Endothelial cell of umbilical vein (primary cell): ENCODE measurements around the gene NOTCH2. TPM values are rescaled to one million over a fixed set of nuclear protein-coding genes. Genes with fewer than 3 reads are reported as not detected.
"Not testable (repeated sequence)": the region's sequence is repeated elsewhere in the genome, so short reads cannot be mapped to it uniquely, and the experiment has no call there.

Source experiments
- BruUV-seq: library from RNA; stranded (reverse); fragments of 400-500 nt; replicated peaks from 2 replicates; lab custom pipeline; 2021; lab: Mats Ljungman, UMichigan
- CTCF ChIA-PET: fragments of 300-600, 350-600 bp; sonication (Branson Sonifier 250); formaldehyde crosslinking; loops from one replicate; lab custom pipeline; 2021; ENCODE audit warnings: antibody characterized with exemption, inconsistent platforms; lab: Charles Lee
- POLR2A ChIA-PET: fragments of 300-600, 350-600 bp; sonication (Branson Sonifier 250); formaldehyde crosslinking; loops from one replicate; lab custom pipeline; 2021; ENCODE audit warnings: antibody characterized with exemption, inconsistent platforms; lab: Charles Lee
- DNase-seq: peaks from one replicate; pipeline ENCODE4 v3.0.0-alpha.2; 2011; ENCODE audit warnings: low read depth, low spot score
- FAIRE-seq: peaks from 2 replicates; lab custom pipeline; 2011; peaks lifted over from hg19 to GRCh38; lab: Jason Lieb, UNC
- H2AFZ ChIP-seq: 2 replicates; pipeline ENCODE4 v1.6.0; 2012; ENCODE audit warnings: low read depth, low read length, control low read depth, inconsistent platforms
- H3K27ac ChIP-seq: 2 replicates; pipeline ENCODE4 v1.5.1; 2011; ENCODE audit warnings: low read depth, mild to moderate bottlenecking, control low read depth, low read length, moderate library complexity; ENCODE audit not compliant: insufficient read depth
- H3K27me3 ChIP-seq, 2 experiments: 2 replicates each; pipeline versions ENCODE4 v1.6.0 to v1.6.1; 2011; ENCODE audit warnings: low read length in 2 of 2, mixed read lengths in 1 of 2; ENCODE audit not compliant: control insufficient read depth in 2 of 2, insufficient read depth in 2 of 2
- H3K36me3 ChIP-seq, 2 experiments: 2 replicates in 1 of 2; 3 replicates in 1 of 2; pipeline ENCODE4 v1.5.1; 2011; ENCODE audit warnings: low read length in 2 of 2, mild to moderate bottlenecking in 1 of 2, moderate library complexity in 1 of 2; ENCODE audit not compliant: control insufficient read depth in 2 of 2, insufficient read depth in 2 of 2; ENCODE audit errors: extremely low read depth in 1 of 2
- H3K4me1 ChIP-seq: 3 replicates; pipeline ENCODE4 v1.5.1; 2011; ENCODE audit warnings: mild to moderate bottlenecking, low read length; ENCODE audit not compliant: control insufficient read depth, insufficient read depth; ENCODE audit errors: extremely low read depth
- H3K4me2 ChIP-seq: 2 replicates; pipeline ENCODE4 v1.6.1; 2011; ENCODE audit warnings: low read length, control low read depth, mixed read lengths; ENCODE audit not compliant: insufficient read depth
- H3K4me3 ChIP-seq, 3 experiments: fragments of 200-600 bp in 1 of 3; sonication (generic), shearing (Covaris generic) in 1 of 3; replicated peaks in 1 of 3; 2 replicates each; pipeline ENCODE4 v1.5.1; 2011 to 2016; ENCODE audit warnings: control low read depth in 3 of 3, low read length in 3 of 3, mild to moderate bottlenecking in 2 of 3, inconsistent platforms in 1 of 3, low read depth in 1 of 3, moderate library complexity in 1 of 3; ENCODE audit not compliant: insufficient read depth in 1 of 3
- H3K79me2 ChIP-seq: 2 replicates; pipeline ENCODE4 v1.6.0; 2012; ENCODE audit warnings: low read length, inconsistent platforms; ENCODE audit not compliant: control insufficient read depth, insufficient read depth
- H3K9ac ChIP-seq: replicated peaks from 2 replicates; pipeline ENCODE3; 2011; ENCODE audit warnings: low read length, control low read depth; ENCODE audit not compliant: insufficient read depth; ENCODE audit errors: extremely low read depth
- H3K9me1 ChIP-seq: replicated peaks from 3 replicates; pipeline ENCODE4 v1.6.0; 2011; ENCODE audit warnings: mild to moderate bottlenecking, low read length; ENCODE audit not compliant: control insufficient read depth, insufficient read depth; ENCODE audit errors: extremely low read depth
- H3K9me3 ChIP-seq: replicated peaks from 2 replicates; pipeline ENCODE4 v1.5.1; 2012; ENCODE audit warnings: low read length, inconsistent platforms; ENCODE audit not compliant: control insufficient read depth, insufficient read depth
- H4K20me1 ChIP-seq: replicated peaks from 2 replicates; pipeline ENCODE3; 2011; ENCODE audit warnings: mild to moderate bottlenecking, low read length; ENCODE audit not compliant: control insufficient read depth, insufficient read depth; ENCODE audit errors: extremely low read depth
- CTCF ChIP-seq, 2 donors: IDR thresholded peaks; 1 replicate in 1 of 2; 2 replicates in 1 of 2; pipeline ENCODE4 v1.5.1; 2011; ENCODE audit warnings: low read length in 2 of 2, mild to moderate bottlenecking in 2 of 2, moderate library complexity in 2 of 2, control low read depth in 1 of 2, inconsistent platforms in 1 of 2, low read depth in 1 of 2; ENCODE audit not compliant: insufficient read depth in 1 of 2; ENCODE audit errors: extremely low read depth in 1 of 2
- EZH2 ChIP-seq: IDR thresholded peaks from 2 replicates; pipeline ENCODE4 v1.6.1; 2012; ENCODE audit warnings: borderline replicate concordance, low read depth, mild to moderate bottlenecking, moderate library complexity, low read length, inconsistent platforms; ENCODE audit not compliant: severe bottlenecking
- GATA2 ChIP-seq: IDR thresholded peaks from 2 replicates; pipeline ENCODE4 v1.7.0; 2011; ENCODE audit warnings: low read depth, mild to moderate bottlenecking, moderate library complexity, mixed read lengths, low read length; ENCODE audit not compliant: insufficient read length, insufficient read depth
- JUN ChIP-seq: IDR thresholded peaks from 2 replicates; pipeline ENCODE4 v1.6.1; 2011; ENCODE audit warnings: borderline replicate concordance, low read depth; ENCODE audit not compliant: insufficient read length, insufficient read depth
- MAX ChIP-seq: IDR thresholded peaks from 2 replicates; pipeline ENCODE4 v1.6.1; 2011; ENCODE audit not compliant: insufficient read depth, insufficient read length
- MYC ChIP-seq: IDR thresholded peaks from one replicate; pipeline ENCODE4 v1.6.1; 2011; ENCODE audit warnings: mild to moderate bottlenecking, low read depth, low read length
- POLR2A ChIP-seq: IDR thresholded peaks from 2 replicates; pipeline ENCODE4 v1.6.1; 2012; ENCODE audit warnings: low read depth, mild to moderate bottlenecking, control low read depth, low read length
- POLR2AphosphoS5 ChIP-seq: IDR thresholded peaks from 2 replicates; pipeline ENCODE4 v1.6.1; 2012; ENCODE audit warnings: low read depth, mild to moderate bottlenecking, control low read depth, low read length, moderate library complexity; ENCODE audit not compliant: insufficient read depth
- dilution Hi-C: fragments of 300-500 bp; cut with MboI; formaldehyde crosslinking; loops from one replicate; pipeline ENCODE4 v1.15.0; 2019; ENCODE audit warnings: low sequenced_read_pairs; ENCODE audit not compliant: extremely low pct_ligation_motif_present
- intact Hi-C: fragments of 100-400 bp; cut with micrococcal nuclease; formaldehyde crosslinking; loops from one replicate; pipeline ENCODE4 v1.10.0; 2022
- polyA plus RNA-seq, 4 experiments: library from polyadenylated mRNA; depleted of rRNA in 3 of 4; stranded (reverse) in 3 of 4; unstranded in 1 of 4; fragments of >200 nt; gene quantifications; 2 replicates each; pipeline versions ENCODE4 v1.2.1 to v1.2.3, GENCODE V29; 2011 to 2012; ENCODE audit warnings: missing spikeins in 1 of 4
- total RNA-seq: library from RNA; stranded (reverse); gene quantifications from 2 replicates; pipeline ENCODE4 v1.2.3, GENCODE V29; 2021

NOTCH2 gene
- total and polyA plus RNA-seq, 2 donors (not counting 3 experiments of a cell fraction or from before 2014, with no cell fraction given) = 14.3 to 49.1 TPM

- DNase-seq (no peak), FAIRE-seq (no peak)
- peaks cover 3% of the 10 kb centered on the region for H3K79me2 ChIP-seq
- no peak overlapping the region for H3K4me2 ChIP-seq
- ChIA-PET POLR2A (no interaction called here), CTCF (interaction anchor here (1.6 kb wide), 1 partner anchor 33 kb away, joined by 3 read pairs; no protein-coding TSS in a partner anchor)
- no TSS peak for BruUV-seq
- no peaks in the 10 kb centered on the region for H3K4me1 ChIP-seq
- H3K9me3 ChIP-seq = no peaks in the 10 kb centered on the region
- no peak overlapping the region for H2AFZ ChIP-seq
- H3K27ac ChIP-seq = no peak overlapping the region
- intact Hi-C loops (no loop called here), dilution Hi-C loops (no loop called here)
- no peaks in the 10 kb centered on the region for H3K9me1 ChIP-seq
- no peak overlapping the region for H3K9ac ChIP-seq
- H3K36me3 ChIP-seq = no peaks in the 10 kb centered on the region
- TF ChIP-seq POLR2AphosphoS5 = no peak
- no peak for TF ChIP-seq GATA2
- TF ChIP-seq POLR2A = no peak
- TF ChIP-seq EZH2 = no peak
- no peaks in the 10 kb centered on the region for H4K20me1 ChIP-seq
- no peaks in the 10 kb centered on the region for H3K27me3 ChIP-seq
- no peak overlapping the region for H3K4me3 ChIP-seq
Observed at GRCh38 chr1:119981496-119981895, 88.0 kb downstream of the NOTCH2 start.

- intact Hi-C loops = loop anchor here (2.0 kb wide), 1 partner anchor 13 kb away; no protein-coding TSS in a partner anchor
- no peak overlapping the region for H3K4me3 ChIP-seq
- H3K9me1 ChIP-seq = no peaks in the 10 kb centered on the region
- TF ChIP-seq POLR2AphosphoS5 = no peak
- no peak for TF ChIP-seq CTCF (IDR thresholded peaks at IDR 0.05; ENCODE audit: extremely low read depth in 1 of 2, insufficient read depth in 1 of 2, low read depth in 1 of 2, low read length in 2 of 2)
- TF ChIP-seq POLR2A = no peak
- no peak for TF ChIP-seq MYC
- no peak for TF ChIP-seq MAX
- no peak for TF ChIP-seq JUN
- no peak overlapping the region for H3K27ac ChIP-seq
- H3K36me3 ChIP-seq = no peaks in the 10 kb centered on the region
- ChIA-PET CTCF (no interaction called here), POLR2A (no interaction called here)
- no peak overlapping the region for H2AFZ ChIP-seq
- dilution Hi-C loops = no loop called here
- H3K27me3 ChIP-seq = no peaks in the 10 kb centered on the region
- no peak overlapping the region for H3K4me2 ChIP-seq
- H3K9ac ChIP-seq = no peak overlapping the region
- DNase-seq (no peak), FAIRE-seq (no peak)
- H3K9me3 ChIP-seq = no peaks in the 10 kb centered on the region
- H3K79me2 ChIP-seq = peaks cover 3% of the 10 kb centered on the region
- BruUV-seq = no TSS peak
- no peaks in the 10 kb centered on the region for H3K4me1 ChIP-seq
- H4K20me1 ChIP-seq = no peaks in the 10 kb centered on the region
Observed at GRCh38 chr1:119978018-119978505, 91.4 kb downstream of the NOTCH2 start.

- H3K4me2 ChIP-seq, H3K36me3 ChIP-seq, H3K4me3 ChIP-seq, H3K9ac ChIP-seq, POLR2A ChIA-PET, H3K27me3 ChIP-seq, dilution Hi-C loops, H3K9me1 ChIP-seq, H4K20me1 ChIP-seq, H3K9me3 ChIP-seq, intact Hi-C loops, H3K79me2 ChIP-seq, H2AFZ ChIP-seq, H3K27ac ChIP-seq, BruUV-seq, H3K4me1 ChIP-seq, FAIRE-seq, DNase-seq: not testable (repeated sequence)
- CTCF ChIA-PET = interaction anchor here (1.0 kb wide), 1 partner anchor 9 kb away, joined by 3 read pairs; no protein-coding TSS in a partner anchor
Observed at GRCh38 chr1:119977113-119977736, 92.2 kb downstream of the NOTCH2 start.
